ENCODE measurements around the gene CHRNE. TPM values are rescaled to one million over a fixed set of nuclear protein-coding genes. Genes with fewer than 3 reads are reported as not detected.
A peak's percentile ranks its signal among the peaks of the same experiment; 100 is the strongest.

CHRNE gene
- total RNA-seq, 2 experiments from 2014 or later = 0.25 to 0.42 TPM

- H3K36me3 Mint-ChIP-seq (ENCODE audit: low read depth) = peaks cover 63% of the 10 kb centered on the region
- DNase-seq = no peak
- ChIA-PET POLR2A (interaction anchor here (6.2 kb wide), 1 partner anchor 22 kb away, joined by 44 read pairs; the partner anchor contains the start of gene SPAG7), CTCF (interaction anchor here (0.9 kb wide), 1 partner anchor 22 kb away, joined by 3 read pairs; no protein-coding TSS in a partner anchor)
- H3K27ac Mint-ChIP-seq = peak overlapping the region; percentile 99
- H3K27me3 Mint-ChIP-seq = no peaks in the 10 kb centered on the region
- peak overlapping the region; percentile 92 for H3K4me3 Mint-ChIP-seq
- no peaks in the 10 kb centered on the region for H3K9me3 Mint-ChIP-seq
- peaks cover 46% of the 10 kb centered on the region for H3K4me1 Mint-ChIP-seq
Measured at GRCh38 chr17:4945944-4946280, 43.0 kb upstream of the CHRNE start.

GRCh38 chr17:4945176-4945943, 42.5 kb upstream of the CHRNE start:
- Mint-ChIP-seq H3K36me3 (ENCODE audit: low read depth) (peaks cover 68% of the 10 kb centered on the region), H3K4me3 (peak overlapping the region; percentile 92), H3K27me3 (no peaks in the 10 kb centered on the region), H3K27ac (peak overlapping the region; percentile 99), H3K4me1 (peaks cover 41% of the 10 kb centered on the region), H3K9me3 (no peaks in the 10 kb centered on the region)
- POLR2A ChIA-PET = interaction anchor here (6.2 kb wide), 1 partner anchor 22 kb away, joined by 44 read pairs; the partner anchor contains the start of gene SPAG7
- CTCF ChIA-PET = interaction anchor here (0.9 kb wide), 1 partner anchor 23 kb away, joined by 3 read pairs; no protein-coding TSS in a partner anchor
- peak; percentile 84 for DNase-seq

- Mint-ChIP-seq H3K4me1 (peaks cover 38% of the 10 kb centered on the region), H3K36me3 (ENCODE audit: low read depth) (peaks cover 72% of the 10 kb centered on the region), H3K27me3 (no peaks in the 10 kb centered on the region), H3K27ac (peak overlapping the region; percentile 99), H3K4me3 (peak overlapping the region; percentile 92), H3K9me3 (no peaks in the 10 kb centered on the region)
- ChIA-PET POLR2A (interaction anchor here (6.2 kb wide), 1 partner anchor 23 kb away, joined by 44 read pairs; the partner anchor contains the start of gene SPAG7), CTCF (interaction anchor here (0.9 kb wide), 1 partner anchor 24 kb away, joined by 3 read pairs; no protein-coding TSS in a partner anchor)
- peak; percentile 34 for DNase-seq
Measured at GRCh38 chr17:4944554-4945175, 41.8 kb upstream of the CHRNE start.

- peak overlapping the region; percentile 92 for H3K4me3 Mint-ChIP-seq
- ChIA-PET POLR2A (interaction anchor here (0.7 to 6.2 kb wide), 2 partner anchors 13 to 24 kb away, joined by 3 to 44 read pairs; partner anchors contain the start of gene SPAG7), CTCF (no interaction called here)
- no peaks in the 10 kb centered on the region for H3K27me3 Mint-ChIP-seq
- peak overlapping the region; percentile 99 for H3K27ac Mint-ChIP-seq
- peaks cover 73% of the 10 kb centered on the region for H3K36me3 Mint-ChIP-seq (ENCODE audit: low read depth)
- peak; percentile 82 for DNase-seq
- H3K4me1 Mint-ChIP-seq = peaks cover 40% of the 10 kb centered on the region
- no peaks in the 10 kb centered on the region for H3K9me3 Mint-ChIP-seq
Measured at GRCh38 chr17:4944163-4944553, 41.3 kb upstream of the CHRNE start.

- no peak for DNase-seq
- POLR2A ChIA-PET = no interaction called here
- no peaks in the 10 kb centered on the region for H3K9me3 Mint-ChIP-seq
- H3K27me3 Mint-ChIP-seq = no peaks in the 10 kb centered on the region
- peaks cover 83% of the 10 kb centered on the region for H3K36me3 Mint-ChIP-seq (ENCODE audit: low read depth)
- H3K27ac Mint-ChIP-seq = peak overlapping the region; percentile 67
- peak overlapping the region; percentile 92 for H3K4me3 Mint-ChIP-seq
- CTCF ChIA-PET = no interaction called here
- peaks cover 51% of the 10 kb centered on the region for H3K4me1 Mint-ChIP-seq
Measured at GRCh38 chr17:4942760-4943508, 40.0 kb upstream of the CHRNE start.

GRCh38 chr17:4941319-4941610, 38.4 kb upstream of the CHRNE start:
- no peak for DNase-seq
- ChIA-PET POLR2A (interaction anchor here (0.5 to 0.7 kb wide), 2 partner anchors 22 to 41 kb away, joined by 3 to 5 read pairs; no protein-coding TSS in a partner anchor), CTCF (interaction anchor here (1.5 kb wide), 1 partner anchor 30 kb away, joined by 3 read pairs; no protein-coding TSS in a partner anchor)
- Mint-ChIP-seq H3K9me3 (no peaks in the 10 kb centered on the region), H3K27ac (peak overlapping the region; percentile 96), H3K4me3 (peak overlapping the region; percentile 92), H3K36me3 (ENCODE audit: low read depth) (peaks cover 79% of the 10 kb centered on the region), H3K27me3 (no peaks in the 10 kb centered on the region), H3K4me1 (peaks cover 62% of the 10 kb centered on the region)

- H3K27me3 Mint-ChIP-seq = no peaks in the 10 kb centered on the region
- peak; percentile 67 for DNase-seq
- peaks cover 79% of the 10 kb centered on the region for H3K36me3 Mint-ChIP-seq (ENCODE audit: low read depth)
- CTCF ChIA-PET = interaction anchor here (0.9 to 1.7 kb wide), 6 partner anchors 27 to 139 kb away, joined by 3 to 8 read pairs (median 3); partner anchors contain the start of genes C17orf107, CHRNE and SPAG7
- H3K9me3 Mint-ChIP-seq = no peaks in the 10 kb centered on the region
- peak overlapping the region; percentile 96 for H3K27ac Mint-ChIP-seq
- peak overlapping the region; percentile 92 for H3K4me3 Mint-ChIP-seq
- POLR2A ChIA-PET = interaction anchor here (0.5 to 2.0 kb wide), 5 partner anchors 8 to 41 kb away, joined by 3 to 11 read pairs (median 9); partner anchors contain the start of genes C17orf107, PFN1 and SPAG7
- H3K4me1 Mint-ChIP-seq = peaks cover 65% of the 10 kb centered on the region
Measured at GRCh38 chr17:4940555-4941318, 37.8 kb upstream of the CHRNE start.

GRCh38 chr17:4939796-4940554, 37.1 kb upstream of the CHRNE start, which contains the start of the genes RNF167 and SLC25A11:
TSS of gene RNF167 (plus strand) at chr17:4940268. CDS start at chr17:4940910, 642 bp downstream.
TSS of gene SLC25A11 (minus strand) at chr17:4940046. CDS start at chr17:4939910, 136 bp downstream.
- Mint-ChIP-seq H3K27me3 (no peaks in the 10 kb centered on the region), H3K27ac (peak within 1 kb of the TSS; percentile 96), H3K4me1 (peaks cover 58% of the 10 kb centered on the region), H3K36me3 (ENCODE audit: low read depth) (peaks cover 71% of the 10 kb centered on the region), H3K9me3 (no peaks in the 10 kb centered on the region), H3K4me3 (peak within 1 kb of the TSS; percentile 92)
- ChIA-PET POLR2A (interaction anchor here (0.6 to 2.0 kb wide), 7 partner anchors 9 to 140 kb away, joined by 3 to 11 read pairs (median 7); partner anchors contain the start of genes C17orf107, PFN1 and SPAG7), CTCF (interaction anchor here (0.9 to 1.7 kb wide), 7 partner anchors 27 to 499 kb away, joined by 3 to 8 read pairs (median 3); partner anchors contain the start of genes C17orf107, C1QBP, CAMTA2 and CHRNE)
- DNase-seq = peak; percentile 99

GRCh38 chr17:4939546-4939795, 36.6 kb upstream of the CHRNE start:
- ChIA-PET POLR2A (interaction anchor here (0.6 to 2.0 kb wide), 7 partner anchors 9 to 140 kb away, joined by 3 to 11 read pairs (median 7); partner anchors contain the start of genes C17orf107, PFN1 and SPAG7), CTCF (interaction anchor here (0.5 to 2.3 kb wide), 9 partner anchors 28 to 1493 kb away, joined by 3 to 8 read pairs (median 3); partner anchors contain the start of genes C1QBP, CAMTA2, CHRNE and SPAG7)
- Mint-ChIP-seq H3K36me3 (ENCODE audit: low read depth) (peaks cover 67% of the 10 kb centered on the region), H3K27ac (peak overlapping the region; percentile 94), H3K27me3 (no peaks in the 10 kb centered on the region), H3K4me1 (peaks cover 57% of the 10 kb centered on the region), H3K4me3 (peak overlapping the region; percentile 92), H3K9me3 (no peaks in the 10 kb centered on the region)
- no peak for DNase-seq

- Mint-ChIP-seq H3K36me3 (ENCODE audit: low read depth) (peaks cover 64% of the 10 kb centered on the region), H3K4me1 (peaks cover 57% of the 10 kb centered on the region), H3K9me3 (no peaks in the 10 kb centered on the region), H3K27ac (peak overlapping the region; percentile 94), H3K4me3 (peak overlapping the region; percentile 92), H3K27me3 (no peaks in the 10 kb centered on the region)
- ChIA-PET POLR2A (interaction anchor here (1.1 to 2.0 kb wide), 3 partner anchors 10 to 39 kb away, joined by 9 to 11 read pairs (median 10); partner anchors contain the start of genes C17orf107, PFN1 and SPAG7), CTCF (interaction anchor here (0.5 to 2.3 kb wide), 8 partner anchors 15 to 1494 kb away, joined by 3 to 7 read pairs (median 3); partner anchors contain the start of genes C1QBP, CHRNE and SPAG7)
- DNase-seq = no peak
Measured at GRCh38 chr17:4938688-4939545, 36.0 kb upstream of the CHRNE start.

All from activated CD4-positive, alpha-beta T cell treated with anti-CD3 and anti-CD28 coated beads, Interleukin-2, amount 10 ng/mL, durations not matched to agents 7 days and 5 days (primary cell).